Effector CD4-positive, alpha-beta T cell (primary cell): ENCODE data around the gene MVB12B.

ENCODE experiments used
- DNase-seq: peaks from one replicate; pipeline ENCODE4 v3.0.0-alpha.2; 2020

The MVB12B gene

DNA sequence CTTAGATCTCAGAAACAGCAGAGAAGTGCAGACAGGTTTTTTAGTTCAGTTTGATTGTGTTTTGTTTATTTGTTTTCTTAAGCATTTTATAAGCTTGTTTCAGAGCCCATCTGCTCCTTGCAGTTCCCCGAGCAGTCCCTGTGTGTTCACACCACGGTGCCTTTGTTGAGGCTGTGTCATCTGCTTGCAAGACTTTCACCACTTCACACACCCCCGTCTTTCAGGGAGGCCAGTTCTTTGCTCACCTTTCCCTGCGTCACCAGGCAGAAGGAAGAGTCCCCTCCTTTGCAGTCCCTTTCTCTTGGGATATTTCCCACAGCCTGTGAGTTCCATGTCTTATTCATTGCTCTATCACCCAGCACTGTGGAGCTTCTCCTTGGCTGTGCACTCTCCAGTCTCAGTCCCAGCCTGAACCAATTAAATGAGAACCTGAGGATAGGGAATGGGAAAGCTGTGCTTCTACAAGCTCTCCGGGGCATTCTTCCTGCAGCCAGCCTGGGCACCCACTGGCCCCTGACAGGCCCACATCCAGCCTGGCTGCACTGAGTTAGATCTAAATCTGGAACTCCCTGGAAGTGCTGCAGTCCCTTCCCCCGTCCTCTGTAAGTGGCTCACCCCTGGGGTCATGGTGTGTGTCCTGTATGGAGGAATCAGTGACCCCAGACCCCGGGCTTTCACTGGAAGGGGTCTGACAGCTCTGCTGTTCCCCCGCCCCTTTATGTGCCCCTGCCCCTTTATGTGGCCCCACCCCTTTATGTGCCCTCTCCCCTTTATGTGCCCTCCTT lies 5.5 kb downstream of the MVB12B start:
- no peak for DNase-seq

DNA sequence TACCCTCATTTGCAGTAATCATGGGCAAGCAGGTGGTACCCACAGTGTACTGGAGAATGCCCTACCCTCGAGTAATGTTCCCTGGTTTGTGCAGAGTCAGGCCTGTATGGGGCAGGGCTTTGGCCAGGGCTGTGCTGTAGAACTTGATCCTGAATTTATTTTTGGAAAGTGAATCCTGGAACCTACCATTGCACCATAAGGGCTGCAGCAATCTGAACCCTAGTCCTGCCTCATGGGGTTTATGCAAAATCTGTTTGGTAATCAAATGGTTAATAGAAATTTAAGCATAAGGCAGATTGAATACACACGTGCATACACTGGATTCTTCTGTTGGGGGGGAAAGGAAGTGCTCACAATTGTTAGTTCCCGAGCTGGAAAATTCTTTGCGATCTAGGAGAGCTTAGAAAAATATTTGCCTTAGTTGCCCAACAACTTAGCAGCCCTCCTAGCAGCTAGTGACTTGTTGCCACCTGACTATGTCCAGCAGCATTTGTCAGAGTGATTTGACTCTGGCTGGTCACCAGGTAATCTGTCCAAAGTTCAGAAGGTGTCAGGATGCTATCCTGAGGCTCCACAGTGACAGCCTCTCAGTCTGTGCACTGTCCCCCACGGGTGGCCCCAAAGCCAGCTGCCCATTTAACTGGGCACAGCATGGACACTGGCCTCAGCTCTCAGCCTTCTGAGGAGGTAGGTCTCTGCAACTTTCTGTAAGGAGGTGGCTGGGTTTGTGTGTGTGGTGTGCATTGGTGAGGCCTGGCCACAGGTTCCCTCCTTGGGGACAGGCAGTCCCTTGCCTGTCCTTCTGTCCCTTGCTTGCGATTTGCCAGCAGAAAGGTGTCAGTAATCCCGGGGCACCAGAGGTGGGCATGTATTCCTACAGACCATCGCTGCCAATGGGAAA lies 8.3 kb downstream of the MVB12B start:
- no peak for DNase-seq

DNA sequence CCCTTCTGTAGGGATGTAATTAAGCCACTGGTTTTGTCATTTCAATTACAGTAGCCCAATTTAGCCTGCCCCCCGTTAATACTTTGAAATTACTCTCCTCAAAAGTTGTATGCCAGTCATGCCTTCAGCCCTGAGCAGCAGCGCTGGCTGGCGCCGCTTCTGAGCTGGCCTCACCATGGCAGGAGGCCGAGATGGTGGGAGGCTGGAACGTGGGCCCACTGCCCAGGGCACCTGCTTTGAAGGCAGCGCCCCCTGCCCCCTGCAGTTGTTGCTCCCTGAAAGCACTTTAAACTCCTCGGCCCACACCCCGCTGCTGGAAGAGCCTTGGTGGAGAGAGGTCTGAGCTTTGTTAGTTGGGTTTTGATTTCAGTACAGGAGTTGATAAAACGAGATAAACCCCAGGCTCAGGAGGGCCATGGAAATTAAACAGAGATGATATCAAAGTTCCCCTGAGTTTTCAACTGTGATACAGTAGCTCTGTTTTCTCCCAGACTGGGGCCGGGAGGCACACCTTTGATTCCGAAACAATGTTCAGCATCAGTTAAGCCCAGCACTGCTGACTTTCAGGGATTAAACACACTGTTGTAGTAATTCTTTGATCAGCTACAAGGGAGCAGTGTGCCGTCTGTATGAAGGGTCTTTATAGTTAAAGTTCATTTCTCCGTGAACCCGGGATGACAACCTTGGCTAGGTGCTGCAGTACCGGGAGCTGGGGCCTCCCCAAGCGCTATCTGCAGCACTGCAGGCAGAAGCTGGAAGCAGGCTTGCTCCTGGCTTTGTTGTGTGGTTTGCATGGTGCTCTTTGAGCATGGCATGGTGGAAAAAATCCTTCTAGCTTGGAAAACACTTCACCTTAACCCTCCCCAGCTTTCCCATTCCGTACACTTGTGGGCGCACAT lies 9.5 kb downstream of the MVB12B start:
- DNase-seq: no peak

DNA sequence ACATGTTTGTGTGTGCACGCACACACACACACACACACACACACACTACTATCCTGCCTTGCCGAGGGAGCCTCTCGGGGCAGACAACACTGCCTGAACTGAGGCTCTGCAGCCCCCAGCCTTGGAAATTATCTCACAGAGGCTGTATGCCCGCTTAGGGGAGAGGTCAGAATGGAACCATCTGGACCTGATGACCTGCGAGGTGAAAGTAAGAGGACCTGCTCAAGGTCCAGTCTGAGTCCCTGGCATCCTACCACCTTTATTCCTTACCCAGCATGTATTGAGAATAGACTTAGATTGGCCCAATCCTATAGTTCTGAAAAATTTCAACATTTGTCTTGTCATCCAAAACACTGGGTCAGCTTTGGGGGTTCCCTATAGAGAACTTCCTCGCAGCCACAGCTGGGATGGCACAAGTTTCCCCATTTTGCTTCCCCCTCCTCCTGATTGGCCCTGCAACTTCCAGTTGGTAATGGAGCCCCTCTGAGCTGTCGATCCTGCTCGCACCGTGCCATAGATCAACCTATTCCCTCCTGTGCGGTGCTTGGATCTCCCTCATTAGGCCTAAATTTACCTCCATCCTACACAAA lies 10.2 kb downstream of the MVB12B start:
- no peak for DNase-seq

DNA sequence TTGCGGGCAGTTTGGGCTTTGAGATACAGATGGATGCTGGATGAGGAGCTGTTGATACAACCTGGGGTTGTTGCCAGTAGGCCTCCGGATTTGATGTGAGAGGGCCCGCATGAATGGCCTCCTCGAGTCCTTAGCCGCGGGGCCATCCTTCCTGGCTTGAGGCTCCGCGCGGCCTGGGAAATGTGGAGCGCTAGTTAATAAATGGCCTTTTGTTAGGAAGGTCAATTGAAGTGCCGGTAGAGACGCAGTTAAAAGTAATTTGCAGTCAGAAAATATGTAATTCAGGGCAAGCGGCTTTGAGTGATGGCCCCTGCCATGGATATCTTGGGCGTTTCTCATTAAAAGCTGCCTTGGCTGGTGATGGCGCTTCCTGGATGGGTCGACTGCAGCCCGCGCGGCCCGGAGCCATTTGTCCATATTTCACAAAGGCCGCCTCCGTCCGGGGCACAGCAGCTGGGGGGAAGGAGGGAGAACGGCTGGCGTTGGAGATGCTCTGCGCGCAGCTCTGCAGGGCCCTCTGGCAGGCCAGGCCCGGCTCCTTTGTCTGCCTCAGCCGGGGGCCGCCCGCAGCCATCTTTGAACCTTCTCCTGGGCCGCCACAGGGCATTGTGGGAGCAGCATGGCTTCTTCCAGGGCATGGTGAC lies 11.2 kb downstream of the MVB12B start:
- DNase-seq: no peak

DNA sequence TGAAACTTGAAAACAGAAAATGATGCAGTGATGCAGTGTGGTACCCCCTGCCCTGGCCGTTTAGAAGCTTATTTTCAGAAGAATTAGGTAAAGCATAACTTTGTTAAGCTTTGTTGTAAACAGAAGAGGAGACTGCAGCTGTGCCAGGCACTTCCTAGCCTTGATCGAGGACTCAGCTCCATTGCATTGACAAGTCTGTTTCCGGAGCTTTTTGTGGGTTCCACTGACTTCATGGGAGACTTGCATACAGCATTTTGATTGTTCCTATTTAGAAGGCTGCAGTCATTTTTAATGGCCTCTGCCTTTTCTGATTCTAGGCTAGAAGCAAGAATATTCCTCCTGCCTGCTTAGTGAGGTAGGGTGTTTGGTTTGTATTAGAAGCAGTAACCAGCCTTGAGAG lies 12.3 kb downstream of the MVB12B start:
- DNase-seq: no peak

DNA sequence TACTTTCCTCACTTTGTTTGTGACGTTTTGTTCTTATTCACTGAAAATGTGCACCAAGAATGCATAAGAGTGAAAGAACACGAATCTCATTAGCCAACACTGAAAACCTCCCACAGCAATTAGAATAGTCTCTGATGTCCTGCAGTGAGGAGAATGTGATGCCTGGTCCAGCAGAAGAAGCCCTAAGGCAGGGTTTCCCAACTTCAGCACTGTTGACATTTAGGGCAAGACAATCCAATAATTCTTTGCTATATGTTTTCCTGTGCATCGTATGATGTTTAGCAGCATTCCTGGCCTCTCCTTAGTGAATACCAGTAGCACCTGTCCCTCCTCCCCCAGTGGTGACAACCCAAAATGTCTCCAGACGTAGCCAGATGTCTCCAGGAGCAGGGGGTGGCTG lies 14.8 kb downstream of the MVB12B start:
- no peak for DNase-seq

DNA sequence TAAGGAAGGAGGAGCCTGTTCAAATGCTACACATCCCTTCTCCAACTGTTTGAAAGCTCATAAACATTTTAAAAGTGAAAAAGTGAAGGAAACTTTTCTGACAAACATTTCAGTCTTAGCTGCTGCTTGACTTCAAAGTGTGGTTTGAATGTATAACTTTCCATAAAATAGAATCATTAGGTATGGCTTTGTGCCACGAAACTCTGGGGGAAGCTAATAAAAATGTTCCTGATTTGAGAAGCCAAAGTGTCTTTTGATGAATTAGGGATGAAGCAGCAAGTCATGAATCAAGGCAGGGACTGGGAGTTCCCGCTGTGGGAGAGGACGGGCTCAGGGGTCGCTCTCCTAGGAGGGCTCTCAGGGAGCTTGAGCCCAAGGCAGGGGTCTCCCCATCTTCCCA lies 15.3 kb downstream of the MVB12B start:
- DNase-seq: no peak

DNA sequence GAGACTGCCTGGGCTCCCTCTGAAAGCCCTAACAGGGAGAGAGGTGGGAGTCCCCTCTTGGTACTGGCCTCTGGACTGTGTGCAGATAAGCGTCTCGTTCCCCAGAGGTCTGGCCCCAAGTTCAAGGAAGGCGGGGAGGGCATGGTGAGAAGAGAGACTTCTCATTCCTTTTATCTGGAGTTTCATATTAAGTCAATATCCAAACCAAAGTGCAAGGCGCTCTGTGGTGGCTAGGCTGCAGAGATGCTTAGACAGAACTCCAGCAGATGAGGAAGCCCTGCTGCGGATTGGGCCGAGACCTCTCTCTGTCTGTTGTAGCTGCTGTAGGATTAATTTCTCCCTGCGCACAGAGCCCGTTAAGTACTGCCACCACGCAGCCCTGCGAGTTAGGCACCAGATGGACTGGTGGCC lies 16.0 kb downstream of the MVB12B start:
- no peak for DNase-seq

DNA sequence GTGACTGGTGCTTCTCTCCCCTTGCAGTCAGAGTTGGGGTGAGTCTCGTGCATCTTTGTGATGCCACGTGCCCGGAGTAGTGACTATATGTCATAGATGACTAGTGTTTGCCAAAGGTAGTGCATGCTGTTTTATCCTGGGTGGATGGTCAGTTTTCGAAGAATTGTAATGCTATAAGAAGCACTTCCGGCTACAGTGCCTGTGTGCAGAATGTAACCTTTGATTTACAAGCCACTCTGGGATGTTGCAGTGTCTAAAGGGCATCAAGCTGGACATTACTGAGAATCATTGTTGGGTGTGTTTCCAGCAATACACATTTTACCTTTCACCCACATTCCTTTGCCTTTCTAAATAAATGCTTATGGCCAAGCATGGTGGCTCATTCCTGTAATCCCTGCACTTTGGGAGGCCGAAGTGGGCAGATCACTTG lies 16.7 kb downstream of the MVB12B start:
- no peak for DNase-seq

DNA sequence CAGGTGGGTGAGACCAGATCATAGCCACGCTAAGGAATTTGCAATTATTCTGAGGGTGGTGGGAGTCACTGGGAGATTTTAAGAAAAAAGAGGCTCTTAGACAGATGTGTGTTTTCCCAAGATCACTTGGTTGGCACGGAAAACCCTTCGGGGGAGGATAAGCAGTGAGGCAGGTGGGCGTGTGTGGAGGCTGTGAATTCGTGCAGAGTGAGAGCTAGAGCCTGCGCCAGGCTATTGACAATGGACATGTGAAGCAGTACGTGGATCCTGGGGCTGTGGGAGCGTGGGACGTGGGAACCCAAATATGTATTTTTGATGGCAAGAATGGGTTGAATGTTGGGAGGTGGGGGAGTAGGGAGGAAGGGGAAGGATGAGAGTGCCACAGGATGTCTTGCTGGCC lies 19.4 kb downstream of the MVB12B start:
- DNase-seq: no peak

DNA sequence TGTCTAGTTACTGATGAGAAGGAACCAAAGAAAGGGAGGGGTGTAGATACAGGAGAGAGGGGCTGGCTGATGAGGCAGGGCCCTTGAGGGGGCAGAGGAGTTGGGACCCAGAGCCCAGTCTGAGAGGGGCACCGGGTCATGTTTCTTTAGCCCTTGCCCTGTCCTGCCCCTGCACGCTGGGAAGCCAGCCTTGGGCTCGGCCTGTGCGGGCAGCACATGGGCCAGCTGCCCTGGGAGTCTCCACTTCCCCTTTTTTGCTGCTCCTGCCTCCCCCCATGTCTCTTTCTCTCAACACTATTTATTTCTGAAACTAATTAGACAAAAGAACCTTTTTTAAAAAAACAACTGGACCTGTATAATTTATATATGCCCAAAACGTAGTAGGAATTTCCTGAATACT lies 20.5 kb downstream of the MVB12B start:
- DNase-seq: no peak

DNA sequence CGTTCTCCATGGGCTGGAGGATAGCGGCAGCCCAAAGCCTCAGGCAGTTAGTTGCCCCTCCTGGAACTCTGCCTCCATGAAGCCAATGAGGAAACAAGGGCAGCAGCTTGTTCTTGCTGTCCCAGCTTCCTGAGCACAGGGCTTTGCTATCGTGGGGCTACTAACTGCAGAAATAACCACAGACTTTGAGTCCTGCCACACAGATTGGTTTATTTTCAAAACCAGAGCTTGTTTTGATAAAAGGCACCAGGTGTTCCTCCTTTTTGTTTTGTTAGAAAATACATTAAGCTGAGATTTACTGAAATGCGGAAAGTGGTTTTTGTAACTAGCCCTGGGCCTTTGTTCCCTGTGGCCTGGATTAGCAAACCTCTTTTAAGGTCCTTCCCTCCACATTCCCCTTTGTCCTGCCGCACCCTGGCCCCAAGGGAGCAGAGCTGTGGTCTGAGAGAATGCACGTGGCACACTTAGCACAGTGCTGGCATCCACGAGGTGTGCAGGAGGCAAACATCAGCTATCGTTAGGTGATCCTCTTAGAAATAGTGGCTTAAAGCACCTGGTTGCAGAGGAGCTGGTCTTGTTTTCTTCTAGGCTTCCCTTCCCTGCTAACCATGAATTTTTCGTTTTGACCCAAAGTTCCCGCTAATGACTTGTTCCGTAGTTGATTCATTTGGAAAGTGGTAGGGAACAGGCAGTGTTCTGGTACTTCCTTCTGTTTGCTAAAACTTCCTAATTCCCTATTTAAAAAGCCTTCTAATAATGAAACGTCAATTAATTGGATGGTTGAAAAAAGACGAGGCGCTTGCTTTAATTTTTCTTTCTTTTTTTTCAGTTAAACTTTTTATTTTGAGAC lies 21.5 kb downstream of the MVB12B start:
- no peak for DNase-seq

DNA sequence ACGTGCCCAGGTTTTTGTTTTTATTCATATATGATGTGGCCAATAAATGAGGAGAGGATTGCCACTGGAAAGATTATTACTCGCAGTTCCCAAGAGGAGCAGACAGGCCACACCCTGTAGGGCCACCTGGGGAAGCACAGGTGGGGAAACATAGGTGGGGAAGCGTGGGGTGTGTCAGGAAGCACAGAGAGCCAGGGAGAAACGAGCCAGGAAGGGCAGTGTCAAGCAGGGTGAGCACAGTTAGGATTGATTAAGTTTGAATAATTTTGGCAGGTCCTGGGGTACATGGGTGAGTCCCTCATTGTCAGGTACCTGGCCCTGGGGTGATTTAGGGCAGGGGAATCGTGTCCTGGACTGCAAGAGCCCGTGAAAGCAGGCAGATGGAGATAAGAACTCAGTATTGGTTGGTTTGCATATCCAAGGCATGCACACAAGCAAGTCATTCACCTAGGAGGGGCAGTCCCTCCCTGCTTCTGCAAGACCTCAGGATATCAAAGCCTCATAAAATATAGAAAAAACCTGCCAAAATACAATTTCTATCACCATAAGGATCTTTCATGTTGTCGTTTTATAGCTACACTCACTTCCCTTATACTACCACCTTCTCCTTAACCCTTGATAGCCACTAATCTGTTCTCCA lies 22.4 kb downstream of the MVB12B start:
- no peak for DNase-seq

DNA sequence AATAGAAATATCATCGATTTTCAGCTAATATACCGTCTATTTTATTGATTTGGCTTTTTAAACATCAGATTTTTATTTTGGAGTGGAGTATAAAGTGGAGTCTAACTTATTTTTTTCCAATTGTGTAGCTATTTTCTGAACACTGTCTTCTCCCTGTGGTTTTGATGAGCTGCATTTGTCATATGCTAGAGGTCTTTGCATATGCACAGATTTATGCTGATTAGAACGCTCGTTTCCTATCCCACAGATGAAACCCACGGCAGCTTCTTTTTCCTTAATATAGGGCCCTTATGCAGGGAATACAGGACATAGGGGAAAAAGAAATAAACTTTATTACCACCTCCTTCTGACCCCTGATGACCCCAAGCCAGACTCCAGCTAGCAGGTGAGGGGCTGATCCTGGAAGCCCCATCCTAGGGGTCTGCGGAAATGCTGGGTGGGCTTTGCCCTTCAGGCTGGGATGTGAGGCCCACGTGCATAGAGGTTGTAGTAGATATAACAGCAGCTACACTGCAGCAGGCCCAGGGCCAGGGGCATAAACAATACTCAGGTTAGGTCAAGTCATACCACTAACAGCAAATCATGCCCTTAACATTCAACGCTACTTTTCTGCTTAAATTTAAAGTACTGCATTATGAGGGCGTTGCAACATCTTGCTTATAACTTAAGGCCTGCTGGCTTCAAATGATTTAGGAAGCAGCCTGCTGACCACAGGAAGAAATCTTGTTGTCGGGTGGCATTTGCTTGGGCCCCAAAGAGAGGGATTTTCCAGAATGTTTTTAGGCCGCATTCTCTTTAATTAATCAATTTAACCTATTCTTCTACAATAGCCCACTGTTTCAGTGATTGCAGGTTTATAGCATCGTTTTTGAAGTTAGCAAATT lies 28.5 kb downstream of the MVB12B start:
- no peak for DNase-seq

DNA sequence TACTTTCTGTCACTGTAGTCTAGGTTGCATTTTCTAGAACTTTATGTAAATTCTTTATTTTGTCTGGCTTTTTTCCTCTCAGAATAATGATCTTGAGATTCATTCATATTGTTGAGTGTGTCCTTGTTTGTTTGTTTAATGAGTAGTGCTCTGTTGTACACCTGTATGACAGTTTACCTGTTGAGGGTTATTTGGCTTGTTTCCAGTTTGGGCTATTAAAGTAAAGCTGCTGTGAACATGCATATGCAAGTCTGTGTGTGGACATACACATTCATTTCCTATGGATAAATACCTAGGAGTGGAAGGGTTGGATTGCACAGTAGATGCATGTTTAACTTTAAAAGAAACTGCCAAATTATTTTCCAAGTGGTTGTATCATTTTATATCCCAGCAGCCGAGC lies 30.4 kb downstream of the MVB12B start:
- DNase-seq: no peak

DNA sequence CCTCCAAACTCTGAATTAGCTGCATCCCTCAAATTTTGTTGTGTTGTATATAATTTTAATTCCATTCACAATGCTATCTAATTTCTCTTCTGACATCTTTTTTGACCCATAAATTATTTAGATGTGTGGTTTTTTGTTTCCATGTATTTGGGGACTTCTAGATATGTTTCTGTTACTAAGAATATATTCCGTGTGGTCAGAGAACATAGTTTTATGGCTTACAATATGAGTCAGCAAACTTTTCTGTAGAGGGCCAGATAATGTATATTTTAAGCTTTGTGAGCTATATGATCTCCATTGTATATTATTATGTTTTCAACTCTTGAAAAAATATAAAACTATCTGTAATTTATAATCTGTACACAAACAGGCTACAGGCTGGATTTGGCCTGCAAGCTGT lies 33.4 kb downstream of the MVB12B start:
- no peak for DNase-seq

DNA sequence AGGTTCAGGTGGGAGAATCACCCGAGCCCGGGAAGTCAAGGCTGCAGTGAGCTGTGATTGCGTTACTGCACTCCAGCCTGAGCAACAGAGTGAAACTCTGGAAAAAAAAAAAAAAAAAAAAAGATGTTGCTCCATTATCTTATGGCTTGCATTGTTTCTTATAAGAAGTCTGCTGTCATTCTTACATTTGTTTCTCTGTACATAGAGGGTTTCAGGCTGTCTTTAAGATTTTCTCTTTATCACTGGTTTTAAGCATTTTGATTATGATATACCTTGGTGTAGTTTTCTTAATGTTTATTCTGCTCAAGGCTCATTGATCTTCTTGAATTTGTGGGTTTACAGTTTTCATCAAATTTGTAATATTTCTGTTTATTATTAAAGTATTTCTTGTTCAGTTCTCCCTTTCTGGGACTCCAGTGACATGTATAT lies 35.2 kb downstream of the MVB12B start:
- no peak for DNase-seq

DNA sequence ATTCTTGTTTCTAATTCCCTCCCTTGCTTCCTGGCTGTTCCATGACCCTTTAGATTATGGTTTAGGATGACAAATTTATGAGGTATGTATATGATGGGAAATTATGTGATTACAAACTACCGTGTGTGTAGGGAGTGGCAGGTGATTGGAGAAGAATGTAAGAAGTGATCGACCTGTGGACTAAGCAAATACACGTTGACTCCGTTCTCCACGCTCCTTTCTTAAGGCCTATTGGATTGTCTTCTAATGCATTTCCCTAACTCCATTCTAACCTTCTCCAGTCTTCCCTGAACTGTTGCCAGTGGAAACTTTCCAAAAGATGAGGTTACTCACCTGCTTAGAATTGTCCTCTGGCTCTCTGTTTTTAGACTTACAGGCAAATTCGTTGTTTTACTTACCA lies 36.6 kb downstream of the MVB12B start:
- DNase-seq: no peak
